Lung (tissue), 12 donors: ENCODE measurements around the gene CLCF1. TPM values are rescaled to one million over a fixed set of nuclear protein-coding genes. Genes with fewer than 3 reads are reported as not detected.
"Not testable (repeated sequence)": the region's sequence is repeated elsewhere in the genome, so short reads cannot be mapped to it uniquely, and the experiment has no call there.

Experiments used
- ATAC-seq: fragments of 200-7000 bp; cut with Tn5 transposase; one replicate; pipeline ENCODE4 v1.9.1; 2020; ENCODE audit warnings: moderate number of reproducible peaks; ENCODE audit not compliant: insufficient read depth, low FRiP score
- DNase-seq, 3 donors: peaks; one replicate each; pipeline ENCODE4 v3.0.0-alpha.2; 2013 to 2017
- H3K27ac ChIP-seq, 2 donors: one replicate each; pipeline ENCODE4 v1.5.1; 2013; ENCODE audit warnings: mild to moderate bottlenecking in 2 of 2, moderate library complexity in 2 of 2, control low read depth in 1 of 2, inconsistent platforms in 1 of 2, low read depth in 1 of 2, low read length in 1 of 2
- H3K27me3 ChIP-seq, 3 donors: one replicate each; pipeline ENCODE4 v1.5.1; 2013; ENCODE audit warnings: low read length in 2 of 3; ENCODE audit not compliant: control insufficient read depth in 3 of 3, insufficient read depth in 3 of 3
- H3K36me3 ChIP-seq, 4 donors: one replicate each; pipeline ENCODE4 v1.5.1; 2013; ENCODE audit warnings: low read length in 4 of 4, mild to moderate bottlenecking in 1 of 4, moderate library complexity in 1 of 4; ENCODE audit not compliant: control insufficient read depth in 4 of 4, insufficient read depth in 4 of 4
- H3K4me1 ChIP-seq, 5 donors: one replicate each; pipeline ENCODE4 v1.5.1; 2013; ENCODE audit warnings: low read length in 5 of 5, mild to moderate bottlenecking in 2 of 5, moderate library complexity in 1 of 5; ENCODE audit not compliant: control insufficient read depth in 5 of 5, insufficient read depth in 5 of 5
- H3K4me3 ChIP-seq: one replicate; pipeline ENCODE4 v1.5.1; 2013; ENCODE audit warnings: mild to moderate bottlenecking, control low read depth, moderate library complexity
- H3K9ac ChIP-seq, 2 donors: one replicate each; pipeline ENCODE4 v1.5.1; 2013; ENCODE audit warnings: low read length in 2 of 2, control low read depth in 1 of 2; ENCODE audit not compliant: insufficient read depth in 1 of 2
- H3K9me3 ChIP-seq, 4 donors: one replicate each; pipeline ENCODE4 v1.5.1; 2013; ENCODE audit warnings: low read length in 3 of 4, mild to moderate bottlenecking in 1 of 4, moderate library complexity in 1 of 4; ENCODE audit not compliant: control insufficient read depth in 4 of 4, insufficient read depth in 3 of 4
- CTCF ChIP-seq: IDR thresholded peaks from 2 replicates; pipeline ENCODE4 v1.5.1; 2012; ENCODE audit warnings: mild to moderate bottlenecking; ENCODE audit errors: control extremely low read depth, extremely low read depth
- WGBS, 2 donors: extraction: QIAGEN DNeasy Blood & Tissue Kit; methylation state at CpG; one replicate each; pipeline ENCODE4 v1.1.7; 2013; 5-methylcytosine and 5-hydroxymethylcytosine counted together
- polyA plus RNA-seq, 2 donors: library from polyadenylated mRNA; stranded (reverse); fragments of 200-250 nt; gene quantifications; one replicate each; pipeline ENCODE4 v1.2.1, GENCODE V29; 2013
- total RNA-seq, 2 donors: library from RNA; depleted of rRNA in 1 of 2; stranded (reverse); fragments of >200 nt in 1 of 2; gene quantifications; one replicate each; pipeline ENCODE4 v1.2.1, GENCODE V29; 2014 to 2021
- donor health status: control.
- donor health status: control.
- donor health status: Bipolar disorder and iron deficiency.
- donor health status: healthy.
- donor health status: DM: yes; HTN: yes; CAD: no.

The CLCF1 gene
- total and polyA plus RNA-seq, 4 donors, result 3.5 to 10.0 (median 8.7) TPM

DNA sequence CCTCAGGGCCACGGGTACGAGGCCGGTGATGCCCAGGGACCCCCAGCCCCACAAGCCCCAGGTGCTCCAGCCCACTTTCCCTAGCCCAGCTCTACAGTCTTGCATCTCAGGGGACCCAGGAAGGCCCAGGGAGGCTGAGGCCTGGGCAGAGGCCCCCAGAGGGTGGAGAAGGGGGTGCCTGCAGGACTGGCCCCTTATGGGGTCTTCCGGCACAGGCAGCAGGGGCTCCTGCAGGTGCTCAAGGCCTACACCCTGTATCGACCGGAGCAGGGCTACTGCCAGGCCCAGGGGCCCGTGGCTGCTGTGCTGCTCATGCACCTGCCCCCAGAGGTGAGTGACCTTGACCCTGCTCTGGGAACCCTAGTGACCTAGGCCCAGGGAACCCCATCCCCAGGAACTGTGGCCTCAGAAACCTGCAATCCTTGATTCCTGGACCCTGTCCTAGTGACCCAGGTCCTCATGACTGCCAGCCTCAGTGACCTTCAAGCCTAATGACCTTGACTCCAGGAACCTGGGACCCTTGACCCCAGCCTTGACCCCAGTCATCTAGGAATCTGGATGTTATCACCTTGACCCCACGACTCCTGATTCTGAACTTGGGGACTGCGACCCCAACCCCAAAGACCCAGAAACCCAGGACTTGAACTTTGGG, 32.4 kb upstream of the CLCF1 start:
- Histone ChIP-seq H3K9ac (no peak overlapping the region), H3K9me3 (no peaks in the 10 kb centered on the region), H3K27me3 (no peaks in the 10 kb centered on the region), H3K4me1 (peaks cover 0 to 18% (median 8%) of the 10 kb centered on the region in 5 donors), H3K36me3 (no peaks in the 10 kb centered on the region), H3K4me3 (no peak overlapping the region), H3K27ac (no peak overlapping the region)
- 87% methylated on average over 9 of the region's 9 CpGs for WGBS, 2 donors
- DNase-seq (no peak), ATAC-seq (no peak)
- no peak for TF ChIP-seq CTCF

DNA sequence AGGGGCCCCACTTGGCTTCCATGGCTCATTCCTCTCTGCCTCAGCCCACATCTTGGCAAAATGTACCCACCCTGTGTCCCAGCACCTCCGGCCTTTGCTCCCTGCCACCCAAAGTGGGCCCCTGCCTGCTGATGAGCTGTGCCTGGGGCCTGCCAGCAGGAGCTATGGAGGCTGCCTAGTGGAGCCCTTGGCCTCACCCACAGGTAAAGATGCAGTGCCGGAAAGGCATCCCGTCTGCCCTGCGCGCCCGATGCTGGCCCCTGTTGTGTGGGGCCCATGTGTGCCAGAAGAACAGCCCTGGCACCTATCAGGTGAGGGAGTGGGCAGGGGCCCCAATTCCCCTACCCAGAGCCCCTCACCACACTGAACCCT, 31.8 kb upstream of the CLCF1 start:
- no peak for ATAC-seq
- H3K9me3 ChIP-seq, result no peaks in the 10 kb centered on the region
- no peak for DNase-seq
- no peak overlapping the region for H3K4me3 ChIP-seq
- 81 to 96% methylated on average over 6 of the region's 6 CpGs for WGBS, 2 donors
- no peaks in the 10 kb centered on the region for H3K27me3 ChIP-seq
- TF ChIP-seq CTCF, result no peak
- peaks cover 2 to 24% (median 10%) of the 10 kb centered on the region in 5 donors for H3K4me1 ChIP-seq
- H3K9ac ChIP-seq, result no peak overlapping the region
- H3K27ac ChIP-seq, result no peak overlapping the region
- peaks cover 0 to 5% (median 0%) of the 10 kb centered on the region in 4 donors for H3K36me3 ChIP-seq

- no peak for DNase-seq
- peak overlapping the region in 1 of 2 donors; percentile 51 for H3K27ac ChIP-seq
Measured at GRCh38 chr11:67404515-67405195, 31.3 kb upstream of the CLCF1 start.

GRCh38 chr11:67403085-67403484, 29.7 kb upstream of the CLCF1 start:
- peaks cover 6 to 22% (median 13%) of the 10 kb centered on the region in 4 donors for H3K36me3 ChIP-seq
- DNase-seq, ATAC-seq, H3K27me3 ChIP-seq, H3K9ac ChIP-seq, H3K4me3 ChIP-seq, H3K9me3 ChIP-seq, H3K27ac ChIP-seq: not testable (repeated sequence)
- peaks cover 2 to 32% (median 9%) of the 10 kb centered on the region in 5 donors for H3K4me1 ChIP-seq
- WGBS, 2 donors, result 83 to 93% methylated on average over 9 of the region's 9 CpGs

More at GRCh38 chr11:67404515-67405195, 31.3 kb upstream of the CLCF1 start:
- no peaks in the 10 kb centered on the region for H3K27me3 ChIP-seq
- ATAC-seq, result no peak
- H3K9ac ChIP-seq, result no peak overlapping the region
- peaks cover 2 to 25% (median 9%) of the 10 kb centered on the region in 5 donors for H3K4me1 ChIP-seq
- H3K4me3 ChIP-seq, result no peak overlapping the region
- WGBS, 2 donors, result 52 to 55% methylated on average over 13 of the region's 13 CpGs
- H3K9me3 ChIP-seq, result no peaks in the 10 kb centered on the region
- no peak for TF ChIP-seq CTCF
- H3K36me3 ChIP-seq, result peaks cover 0 to 6% (median 0%) of the 10 kb centered on the region in 4 donors

- not testable (repeated sequence) for H3K27me3 ChIP-seq, ATAC-seq, DNase-seq, H3K4me3 ChIP-seq, H3K9me3 ChIP-seq
- 47 to 49% methylated on average over 19 of the region's 19 CpGs for WGBS, 2 donors
- peaks cover 6 to 29% (median 17%) of the 10 kb centered on the region in 4 donors for H3K36me3 ChIP-seq
- peak overlapping the region; percentile 11 to 94 for H3K27ac ChIP-seq
- H3K4me1 ChIP-seq, result peaks cover 2 to 37% (median 9%) of the 10 kb centered on the region in 5 donors
- peak overlapping the region in 1 of 2 donors; percentile 85 for H3K9ac ChIP-seq
Measured at GRCh38 chr11:67402192-67402839, 28.9 kb upstream of the CLCF1 start.
